A549 (cell line): Measurements from ENCODE around the gene LIMCH1. TPM values are rescaled to one million over a fixed set of nuclear protein-coding genes. Genes with fewer than 3 reads are reported as not detected.

Experiments used
- ATAC-seq, 2 experiments: fragments of 200-7000 bp in 1 of 2; fragments of >200 bp in 1 of 2; cut with Nextera tagmentation in 1 of 2; cut with Tn5 transposase in 1 of 2; 3 replicates each; pipeline versions ENCODE4 v1.8.0 to v1.9.1; 2018 to 2020; ENCODE audit warnings: mild to moderate bottlenecking in 1 of 2, moderate library complexity in 1 of 2
- CTCF ChIA-PET: fragments of 300-600 bp; sonication (Branson Sonifier 250); formaldehyde crosslinking; extraction: SDS; loops from one replicate; lab custom pipeline; 2021; ENCODE audit warnings: antibody characterized with exemption, inconsistent platforms; lab: Yijun Ruan, JAX
- POLR2A ChIA-PET: fragments of 350-600 bp; formaldehyde crosslinking; extraction: SDS; loops from one replicate; lab custom pipeline; 2021; ENCODE audit warnings: antibody characterized with exemption, inconsistent platforms; lab: Yijun Ruan, JAX
- DNase-seq, 2 experiments: peaks; one replicate each; pipeline versions ENCODE4 v3.0.0 to v3.0.0-alpha.2; 2011 to 2016; ENCODE audit warnings: low read depth in 1 of 2, low spot score in 1 of 2
- FAIRE-seq: peaks from 2 replicates; lab custom pipeline; 2011; peaks lifted over from hg19 to GRCh38; lab: Jason Lieb, UNC
- H3K27ac ChIP-seq, 2 experiments: fragments of >200 bp; sonication (Bioruptor Twin); formaldehyde crosslinking; 3 replicates each; pipeline ENCODE4 v1.5.1; 2016 to 2017
- H3K4me1 ChIP-seq: fragments of >200 bp; sonication (Bioruptor Twin); formaldehyde crosslinking; 3 replicates; pipeline ENCODE4 v1.6.1; 2016
- H3K4me2 ChIP-seq: fragments of >200 bp; sonication (Bioruptor Twin); formaldehyde crosslinking; 3 replicates; pipeline ENCODE4 v1.6.1; 2016
- H3K4me3 ChIP-seq: fragments of >200 bp; sonication (Bioruptor Twin); formaldehyde crosslinking; 3 replicates; pipeline ENCODE4 v1.5.1; 2016
- H3K9me3 ChIP-seq: fragments of >200 bp; sonication (Bioruptor Twin); formaldehyde crosslinking; 3 replicates; pipeline ENCODE4 v1.6.1; 2016
- ATOH8 ChIP-seq: fragments of 250-450 bp; sonication (Bioruptor Pico); IDR thresholded peaks from 2 replicates; pipeline ENCODE4 v1.5.0; 2020; ENCODE audit warnings: low read depth, mild to moderate bottlenecking, moderate library complexity
- CHD4 ChIP-seq: fragments of 200-600 bp; sonication (generic); IDR thresholded peaks from 2 replicates; pipeline ENCODE4 v1.6.1; 2016; ENCODE audit warnings: antibody characterized with exemption, mild to moderate bottlenecking, borderline replicate concordance
- EHF ChIP-seq: fragments of 250-450 bp; sonication (Bioruptor Pico); IDR thresholded peaks from 2 replicates; pipeline ENCODE4 v1.5.0; 2020; ENCODE audit warnings: mild to moderate bottlenecking
- EP300 ChIP-seq, 2 experiments: fragments of >200 bp; sonication (Bioruptor Twin); formaldehyde crosslinking; IDR thresholded peaks; 2 replicates in 1 of 2; 3 replicates in 1 of 2; pipeline ENCODE4 v1.6.1; 2016 to 2017
- ESRRA ChIP-seq: fragments of 150-350 bp; IDR thresholded peaks from 2 replicates; pipeline ENCODE4 v1.6.1; 2014; ENCODE audit warnings: mild to moderate bottlenecking, low read length, borderline replicate concordance
- FOSL2 ChIP-seq, 2 experiments: fragments of 450-650 bp in 1 of 2; fragments of >200 bp in 1 of 2; sonication (Bioruptor Twin) in 1 of 2; formaldehyde crosslinking; IDR thresholded peaks; 2 replicates each; pipeline versions ENCODE4 v1.5.0 to v1.6.1; 2016 to 2020; ENCODE audit warnings: mild to moderate bottlenecking in 1 of 2, moderate library complexity in 1 of 2
- HDAC2 ChIP-seq: fragments of 200-600 bp; sonication (generic); IDR thresholded peaks from 2 replicates; pipeline ENCODE4 v1.6.1; 2016
- HOXA7 ChIP-seq: fragments of 250-450 bp; sonication (Bioruptor Pico); IDR thresholded peaks from 2 replicates; pipeline ENCODE4 v1.5.0; 2020; ENCODE audit warnings: mild to moderate bottlenecking, moderate library complexity
- HOXB5 ChIP-seq: fragments of 250-450 bp; sonication (Bioruptor Pico); IDR thresholded peaks from 2 replicates; pipeline ENCODE4 v1.5.0; 2020; ENCODE audit warnings: mild to moderate bottlenecking, moderate library complexity
- JUN ChIP-seq, 2 experiments: fragments of >200 bp; sonication (Bioruptor Twin); formaldehyde crosslinking; IDR thresholded peaks; 2 replicates in 1 of 2; 3 replicates in 1 of 2; pipeline ENCODE4 v1.6.1; 2016 to 2017
- JUNB ChIP-seq: fragments of >200 bp; sonication (Bioruptor Twin); formaldehyde crosslinking; IDR thresholded peaks from 2 replicates; pipeline ENCODE4 v1.6.1; 2016
- KDM1A ChIP-seq: fragments of 200-600 bp; sonication (generic); IDR thresholded peaks from 2 replicates; pipeline ENCODE4 v1.6.1; 2016; ENCODE audit warnings: low read depth, mild to moderate bottlenecking
- KDM5A ChIP-seq: fragments of 200-600 bp; sonication (generic); IDR thresholded peaks from 2 replicates; pipeline ENCODE4 v1.6.1; 2016; ENCODE audit warnings: antibody characterized with exemption, mild to moderate bottlenecking
- MAFK ChIP-seq: fragments of 450-650 bp; IDR thresholded peaks from 2 replicates; pipeline ENCODE4 v1.6.1; 2014; ENCODE audit not compliant: partially characterized antibody
- MAX ChIP-seq: IDR thresholded peaks from 2 replicates; pipeline ENCODE4 v1.6.1; 2012
- MYC ChIP-seq: IDR thresholded peaks from 2 replicates; pipeline ENCODE4 v1.6.1; 2012; ENCODE audit warnings: mild to moderate bottlenecking, inconsistent platforms, low read length, improper control_type of control experiment, borderline replicate concordance
- NPAS2 ChIP-seq: fragments of 250-450 bp; sonication (Bioruptor Pico); IDR thresholded peaks from 2 replicates; pipeline ENCODE4 v1.8.0; 2022; ENCODE audit warnings: mild to moderate bottlenecking, moderate library complexity, borderline replicate concordance
- PHF8 ChIP-seq: fragments of 200-600 bp; sonication (generic); IDR thresholded peaks from 2 replicates; pipeline ENCODE4 v1.6.1; 2016; ENCODE audit warnings: low read depth, mild to moderate bottlenecking, antibody characterized with exemption, moderate library complexity, borderline replicate concordance
- POLR2A ChIP-seq: IDR thresholded peaks from 2 replicates; pipeline ENCODE4 v1.6.1; 2012; ENCODE audit warnings: mild to moderate bottlenecking, low read length
- REST ChIP-seq: fragments of 200-600 bp; sonication (generic); IDR thresholded peaks from 2 replicates; pipeline ENCODE4 v1.6.1; 2016; ENCODE audit warnings: antibody characterized with exemption, mild to moderate bottlenecking, moderate library complexity
- SMC3 ChIP-seq: fragments of >200 bp; sonication (Bioruptor Twin); formaldehyde crosslinking; IDR thresholded peaks from 3 replicates; pipeline ENCODE4 v1.6.1; 2018; ENCODE audit warnings: inconsistent platforms
- SREBF2 ChIP-seq: fragments of 450-650 bp; IDR thresholded peaks from 2 replicates; pipeline ENCODE4 v1.6.1; 2014; ENCODE audit warnings: mild to moderate bottlenecking, moderate library complexity
- TP53 ChIP-seq: fragments of 250-450 bp; sonication (Bioruptor Pico); IDR thresholded peaks from 2 replicates; pipeline ENCODE4 v1.5.0; 2021; ENCODE audit warnings: mild to moderate bottlenecking, moderate library complexity
- ZC3H11A ChIP-seq: fragments of 450-650 bp; IDR thresholded peaks from 2 replicates; pipeline ENCODE4 v1.6.1; 2014; ENCODE audit warnings: antibody characterized with exemption, mild to moderate bottlenecking
- ZNF302 ChIP-seq: fragments of 250-450 bp; sonication (Bioruptor Pico); IDR thresholded peaks from 2 replicates; pipeline ENCODE4 v1.9.0; 2021; ENCODE audit warnings: inconsistent platforms, mild to moderate bottlenecking, moderate library complexity
- ZSCAN20 ChIP-seq: fragments of 250-450 bp; sonication (Bioruptor Pico); IDR thresholded peaks from 2 replicates; pipeline ENCODE4 v1.8.0; 2022; ENCODE audit warnings: mild to moderate bottlenecking, moderate library complexity
- WGBS: methylation state at CpG from one replicate; pipeline ENCODE4 v1.1.6; 2017; ENCODE audit errors: missing lambda C conversion rate; 5-methylcytosine and 5-hydroxymethylcytosine counted together
- polyA plus RNA-seq, 4 experiments: library from polyadenylated mRNA; depleted of rRNA in 3 of 4; stranded (reverse); fragments of >200 nt; fragmentation: RNase III in 1 of 4; extraction: RNeasy Plus Mini Kit Qiagen cat#74134 plus additional on column Dnase treatment in 1 of 4; gene quantifications; 2 replicates in 3 of 4; 3 replicates in 1 of 4; pipeline ENCODE4 v1.2.3, GENCODE V29; 2011 to 2017
- TF ChIP-seq, protein P1 (sequence below): fragments of 450-650 bp; IDR thresholded peaks from 2 replicates; pipeline ENCODE4 v1.6.1; 2014; ENCODE audit warnings: antibody characterized with exemption
- TF ChIP-seq, protein P2 (sequence below): IDR thresholded peaks from 2 replicates; pipeline ENCODE4 v1.6.1; 2012
- TF ChIP-seq, protein P3 (sequence below): fragments of >200 bp; sonication (Bioruptor Twin); formaldehyde crosslinking; IDR thresholded peaks from 3 replicates; pipeline ENCODE4 v1.6.1; 2016

Gene LIMCH1
- polyA plus RNA-seq, 2 of the 4 experiments (the other 2 are of a cell fraction): 52.9 to 88.9 TPM

DNA sequence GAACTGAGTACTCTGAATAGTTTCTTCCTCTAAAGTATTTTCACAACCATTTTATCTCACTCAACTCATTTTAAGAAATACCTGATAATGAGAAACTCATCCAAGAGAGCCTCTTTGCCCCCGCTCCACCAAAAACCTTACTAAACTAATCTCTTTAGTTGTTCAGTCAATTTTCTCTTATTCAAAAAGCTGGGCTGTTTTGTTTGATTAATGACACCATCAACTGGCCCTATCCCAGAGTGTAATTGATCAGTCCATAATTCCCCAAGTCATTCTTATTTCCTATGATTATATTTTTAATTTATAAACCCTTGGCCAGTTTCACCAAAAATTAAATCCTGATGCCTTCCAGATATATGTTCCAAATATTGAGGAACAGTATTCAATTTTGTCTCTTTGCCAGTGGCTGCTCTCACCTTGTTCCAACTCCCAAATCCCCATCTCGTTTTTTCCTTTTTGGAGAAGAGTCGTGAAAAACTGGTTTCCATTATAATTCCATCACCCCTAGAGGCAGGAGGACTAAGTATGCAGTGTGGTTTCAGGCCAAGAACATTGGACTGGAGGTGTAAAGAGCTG lies 10.4 kb downstream of the LIMCH1 start:
- Histone ChIP-seq H3K9me3 (no peaks in the 10 kb centered on the region), H3K4me2 (no peak overlapping the region), H3K4me3 (no peak overlapping the region), H3K4me1 (peaks cover 25% of the 10 kb centered on the region; the same call in 2 of the 3 replicates), H3K27ac (no peak overlapping the region)
- WGBS: 87% methylated on average over 3 of the region's 3 CpGs
- no peak for FAIRE-seq
- POLR2A ChIA-PET: no interaction called here
- CTCF ChIA-PET: no interaction called here
- TF ChIP-seq EP300 (IDR thresholded peaks at IDR 0.05): no peak
- TF ChIP-seq JUN (IDR thresholded peaks at IDR 0.05): no peak
- TF ChIP-seq POLR2A: no peak
- no peak for TF ChIP-seq JUNB
- no peak for TF ChIP-seq HOXB5 (CRISPR knock-in tag)
- no peak for TF ChIP-seq CHD4
- no peak for TF ChIP-seq REST
- TF ChIP-seq TP53 (CRISPR knock-in tag): no peak
- TF ChIP-seq EHF (CRISPR knock-in tag): no peak
- no peak for TF ChIP-seq HDAC2
- TF ChIP-seq MYC: no peak
- TF ChIP-seq MAX: no peak
- TF ChIP-seq ATOH8: no peak
- no peak for TF ChIP-seq SREBF2
- no peak for TF ChIP-seq ZC3H11A
- no peak for TF ChIP-seq ZSCAN20 (CRISPR knock-in tag)
- DNase-seq: no peak
- no peak for ATAC-seq

DNA sequence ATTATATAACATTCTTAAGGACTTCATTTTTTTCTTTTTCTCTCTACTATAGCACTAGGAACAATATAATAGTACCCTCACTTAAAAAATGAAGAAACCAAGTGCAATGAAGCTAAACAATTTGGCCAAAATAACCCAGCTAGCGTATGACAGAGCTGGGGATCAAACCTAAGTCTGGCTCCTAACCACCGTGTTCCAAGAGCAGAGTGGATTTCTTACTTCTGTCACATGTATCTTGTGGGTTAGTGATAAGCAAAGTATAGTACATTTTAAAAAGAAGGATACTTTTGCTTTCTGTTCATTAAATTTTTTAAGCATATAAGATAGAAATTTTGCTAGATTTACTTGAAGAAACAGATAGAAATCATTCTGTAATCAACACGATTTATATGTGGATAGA lies 11.5 kb downstream of the LIMCH1 start:
- ChIA-PET CTCF (no interaction called here), POLR2A (no interaction called here)
- WGBS: 71% methylated on average over 3 of the region's 3 CpGs
- no peak overlapping the region for H3K4me2 ChIP-seq
- H3K27ac ChIP-seq: no peak overlapping the region
- peaks cover 18% of the 10 kb centered on the region; the same call in 2 of the 3 replicates for H3K4me1 ChIP-seq
- TF ChIP-seq SREBF2: no peak
- TF ChIP-seq KDM5A: no peak
- TF ChIP-seq ZNF302 (CRISPR knock-in tag): no peak
- no peak for TF ChIP-seq POLR2A
- TF ChIP-seq PHF8: no peak
- no peak for TF ChIP-seq SMC3
- TF ChIP-seq, protein P1, sequence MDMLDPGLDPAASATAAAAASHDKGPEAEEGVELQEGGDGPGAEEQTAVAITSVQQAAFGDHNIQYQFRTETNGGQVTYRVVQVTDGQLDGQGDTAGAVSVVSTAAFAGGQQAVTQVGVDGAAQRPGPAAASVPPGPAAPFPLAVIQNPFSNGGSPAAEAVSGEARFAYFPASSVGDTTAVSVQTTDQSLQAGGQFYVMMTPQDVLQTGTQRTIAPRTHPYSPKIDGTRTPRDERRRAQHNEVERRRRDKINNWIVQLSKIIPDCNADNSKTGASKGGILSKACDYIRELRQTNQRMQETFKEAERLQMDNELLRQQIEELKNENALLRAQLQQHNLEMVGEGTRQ: no peak
- no peak for TF ChIP-seq MAFK
- TF ChIP-seq ESRRA: no peak
- TF ChIP-seq TP53 (CRISPR knock-in tag): no peak
- TF ChIP-seq MYC: no peak
- no peak for TF ChIP-seq HOXA7 (CRISPR knock-in tag)
- TF ChIP-seq ZC3H11A: no peak
- TF ChIP-seq JUN (IDR thresholded peaks at IDR 0.05): no peak
- no peak for TF ChIP-seq NPAS2 (CRISPR knock-in tag)
- no peak for TF ChIP-seq FOSL2 (IDR thresholded peaks at IDR 0.05)
- TF ChIP-seq FOSL2 (CRISPR knock-in tag; IDR thresholded peaks at IDR 0.05): no peak
- TF ChIP-seq, protein P2, sequence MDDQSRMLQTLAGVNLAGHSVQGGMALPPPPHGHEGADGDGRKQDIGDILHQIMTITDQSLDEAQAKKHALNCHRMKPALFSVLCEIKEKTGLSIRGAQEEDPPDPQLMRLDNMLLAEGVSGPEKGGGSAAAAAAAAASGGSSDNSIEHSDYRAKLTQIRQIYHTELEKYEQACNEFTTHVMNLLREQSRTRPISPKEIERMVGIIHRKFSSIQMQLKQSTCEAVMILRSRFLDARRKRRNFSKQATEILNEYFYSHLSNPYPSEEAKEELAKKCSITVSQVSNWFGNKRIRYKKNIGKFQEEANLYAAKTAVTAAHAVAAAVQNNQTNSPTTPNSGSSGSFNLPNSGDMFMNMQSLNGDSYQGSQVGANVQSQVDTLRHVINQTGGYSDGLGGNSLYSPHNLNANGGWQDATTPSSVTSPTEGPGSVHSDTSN: no peak
- TF ChIP-seq KDM1A: no peak
- TF ChIP-seq, protein P3, sequence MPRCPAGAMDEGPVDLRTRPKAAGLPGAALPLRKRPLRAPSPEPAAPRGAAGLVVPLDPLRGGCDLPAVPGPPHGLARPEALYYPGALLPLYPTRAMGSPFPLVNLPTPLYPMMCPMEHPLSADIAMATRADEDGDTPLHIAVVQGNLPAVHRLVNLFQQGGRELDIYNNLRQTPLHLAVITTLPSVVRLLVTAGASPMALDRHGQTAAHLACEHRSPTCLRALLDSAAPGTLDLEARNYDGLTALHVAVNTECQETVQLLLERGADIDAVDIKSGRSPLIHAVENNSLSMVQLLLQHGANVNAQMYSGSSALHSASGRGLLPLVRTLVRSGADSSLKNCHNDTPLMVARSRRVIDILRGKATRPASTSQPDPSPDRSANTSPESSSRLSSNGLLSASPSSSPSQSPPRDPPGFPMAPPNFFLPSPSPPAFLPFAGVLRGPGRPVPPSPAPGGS: no peak
- DNase-seq (no peak), FAIRE-seq (no peak), ATAC-seq (no peak)
- H3K9me3 ChIP-seq: no peaks in the 10 kb centered on the region
- no peak overlapping the region for H3K4me3 ChIP-seq
